ENCODE measurements around the gene TMEM121. TPM values are rescaled to one million over a fixed set of nuclear protein-coding genes. Genes with fewer than 3 reads are reported as not detected.

Gene TMEM121
- total RNA-seq, 2 donors from 2014 or later = 1.8 to 4.2 TPM

DNA sequence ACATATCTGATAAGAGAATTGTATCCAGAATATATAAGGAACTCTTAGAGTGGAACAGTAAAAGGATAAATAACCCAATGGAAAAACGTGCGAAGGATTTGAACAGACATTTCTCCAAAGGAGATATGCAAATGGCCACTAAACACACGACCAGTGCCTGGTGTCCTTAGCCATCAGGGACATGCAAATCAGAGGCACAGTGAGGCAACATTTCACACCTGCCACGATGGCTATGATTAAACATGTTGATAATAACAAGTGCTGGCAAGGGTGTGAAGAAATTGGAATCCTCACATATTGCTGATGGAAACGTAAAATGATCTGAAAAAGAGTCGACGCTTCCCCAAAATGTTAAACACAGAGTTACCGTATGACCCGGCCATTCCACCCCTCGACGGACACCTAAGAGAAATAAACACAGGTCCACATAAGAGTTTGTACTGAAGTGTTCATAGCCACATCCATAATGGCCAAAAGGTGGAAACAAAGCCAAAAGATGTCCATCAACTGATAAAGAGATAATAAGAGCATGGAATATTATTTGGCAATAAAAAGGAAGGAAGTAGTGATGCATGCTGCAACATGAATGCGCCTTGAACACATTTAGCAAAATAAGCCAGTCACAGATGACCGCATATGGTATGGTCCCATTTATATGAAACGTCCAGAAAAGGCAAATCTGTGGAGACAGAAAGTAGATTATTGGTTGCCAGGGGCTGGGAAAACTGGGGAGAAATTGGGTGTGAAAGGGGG lies 6.3 kb upstream of the TMEM121 start:
- Mint-ChIP-seq H3K9me3 (no peaks in the 10 kb centered on the region), H3K27me3 (peaks cover 23 to 28% of the 10 kb centered on the region in 2 donors), H3K27ac (no peak overlapping the region), H3K4me3 (no peak overlapping the region), H3K4me1 (ENCODE audit: low read depth in 2 of 2) (no peaks in the 10 kb centered on the region), H3K36me3 (no peaks in the 10 kb centered on the region)
- DNase-seq (ENCODE audit: low spot score) (no peak), ATAC-seq (no peak)

DNA sequence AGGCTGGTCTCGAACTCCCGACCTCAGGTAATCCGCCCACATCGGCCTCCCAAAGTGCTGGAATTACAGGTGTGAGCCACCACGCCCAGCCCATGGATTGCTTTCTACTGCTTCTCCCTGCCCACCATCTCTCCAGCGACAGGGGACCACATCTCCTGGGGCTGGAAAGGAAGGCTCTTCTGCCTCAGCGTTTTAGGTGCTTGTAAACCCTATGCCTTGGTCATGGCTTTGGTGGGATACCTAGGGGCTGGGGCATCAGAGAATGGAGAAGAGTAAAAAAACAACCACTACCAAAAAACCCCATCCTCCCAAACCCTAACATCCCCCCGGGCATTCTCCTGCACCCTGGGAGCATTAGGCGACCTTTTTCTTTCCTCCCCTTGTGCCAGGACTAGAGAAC lies 1.1 kb upstream of the TMEM121 start:
- ATAC-seq (no peak), DNase-seq (ENCODE audit: low spot score) (no peak)
- H3K27me3 Mint-ChIP-seq = peaks cover 3 to 13% of the 10 kb centered on the region in 2 donors
- peak overlapping the region; percentile 52 for H3K4me3 Mint-ChIP-seq
- no peaks in the 10 kb centered on the region for H3K36me3 Mint-ChIP-seq
- H3K27ac Mint-ChIP-seq = no peak overlapping the region
- peaks cover 9 to 12% of the 10 kb centered on the region in 2 donors for H3K4me1 Mint-ChIP-seq (ENCODE audit: low read depth in 2 of 2)
- H3K9me3 Mint-ChIP-seq = no peaks in the 10 kb centered on the region

DNA sequence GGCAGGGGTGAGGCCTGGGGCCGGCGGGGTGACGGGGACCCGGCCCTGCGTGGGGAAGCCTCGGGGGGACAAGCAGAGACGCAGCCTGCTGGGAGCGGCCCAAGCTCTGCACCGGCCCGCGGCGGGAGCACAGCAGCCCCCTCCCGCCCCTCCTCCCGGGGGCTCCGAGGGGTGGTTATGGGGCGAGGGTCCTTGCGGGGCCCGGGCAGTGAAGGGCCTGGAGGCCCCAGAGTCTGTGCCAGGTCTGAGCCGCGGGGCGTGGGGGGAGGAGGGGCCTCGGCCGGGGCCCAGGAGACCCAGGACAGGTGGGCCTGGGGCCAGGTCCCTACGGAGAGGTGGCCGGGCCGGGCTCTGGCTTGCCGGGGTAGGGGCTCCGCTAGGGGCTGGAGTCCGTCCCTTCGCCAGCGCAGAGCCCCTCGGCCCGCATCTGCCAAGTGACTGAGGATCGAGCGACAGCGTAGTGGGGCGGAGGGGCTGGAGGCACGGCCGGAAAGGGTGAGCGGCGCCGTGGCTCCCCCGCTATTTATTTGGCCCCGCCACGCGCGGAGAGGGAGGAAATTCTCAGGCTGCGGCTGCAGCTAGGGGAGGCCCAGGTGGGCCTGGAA lies 495 bp downstream of the TMEM121 start:
- Mint-ChIP-seq H3K9me3 (no peaks in the 10 kb centered on the region), H3K4me3 (peak overlapping the region; percentile 76), H3K27ac (no peak overlapping the region), H3K4me1 (ENCODE audit: low read depth in 2 of 2) (peaks cover 9 to 14% of the 10 kb centered on the region in 2 donors), H3K27me3 (peaks cover 0 to 11% of the 10 kb centered on the region in 2 donors), H3K36me3 (no peaks in the 10 kb centered on the region)
- DNase-seq (ENCODE audit: low spot score) (no peak), ATAC-seq (no peak)

DNA sequence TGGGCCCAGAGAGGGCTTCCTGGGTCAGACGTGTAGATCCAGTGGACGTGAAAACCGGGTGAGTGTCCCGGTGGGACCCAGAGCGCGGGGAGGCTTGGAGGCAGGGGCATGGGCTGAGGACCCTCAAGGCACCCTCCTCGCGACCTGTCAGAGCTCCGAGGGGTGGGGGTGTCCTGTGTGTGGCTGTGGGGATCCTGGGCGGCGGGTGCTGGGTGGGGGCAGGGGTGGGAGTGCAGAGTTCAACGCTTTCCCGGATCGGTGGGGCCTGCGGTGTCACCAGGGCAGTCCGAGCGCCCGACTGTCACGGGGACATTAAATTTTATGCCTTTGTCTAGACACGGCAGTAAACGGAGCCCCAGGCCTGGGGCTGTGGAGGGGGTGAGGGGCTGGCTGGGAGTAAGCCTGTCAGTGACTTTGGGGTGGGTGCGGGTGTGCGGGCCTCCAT lies 1.0 kb downstream of the TMEM121 start:
- DNase-seq (ENCODE audit: low spot score) (no peak), ATAC-seq (no peak)
- Mint-ChIP-seq H3K27ac (no peak overlapping the region), H3K36me3 (no peaks in the 10 kb centered on the region), H3K9me3 (no peaks in the 10 kb centered on the region), H3K4me3 (peak overlapping the region; percentile 76), H3K27me3 (peaks cover 0 to 7% of the 10 kb centered on the region in 2 donors), H3K4me1 (ENCODE audit: low read depth in 2 of 2) (peaks cover 9 to 14% of the 10 kb centered on the region in 2 donors)

DNA sequence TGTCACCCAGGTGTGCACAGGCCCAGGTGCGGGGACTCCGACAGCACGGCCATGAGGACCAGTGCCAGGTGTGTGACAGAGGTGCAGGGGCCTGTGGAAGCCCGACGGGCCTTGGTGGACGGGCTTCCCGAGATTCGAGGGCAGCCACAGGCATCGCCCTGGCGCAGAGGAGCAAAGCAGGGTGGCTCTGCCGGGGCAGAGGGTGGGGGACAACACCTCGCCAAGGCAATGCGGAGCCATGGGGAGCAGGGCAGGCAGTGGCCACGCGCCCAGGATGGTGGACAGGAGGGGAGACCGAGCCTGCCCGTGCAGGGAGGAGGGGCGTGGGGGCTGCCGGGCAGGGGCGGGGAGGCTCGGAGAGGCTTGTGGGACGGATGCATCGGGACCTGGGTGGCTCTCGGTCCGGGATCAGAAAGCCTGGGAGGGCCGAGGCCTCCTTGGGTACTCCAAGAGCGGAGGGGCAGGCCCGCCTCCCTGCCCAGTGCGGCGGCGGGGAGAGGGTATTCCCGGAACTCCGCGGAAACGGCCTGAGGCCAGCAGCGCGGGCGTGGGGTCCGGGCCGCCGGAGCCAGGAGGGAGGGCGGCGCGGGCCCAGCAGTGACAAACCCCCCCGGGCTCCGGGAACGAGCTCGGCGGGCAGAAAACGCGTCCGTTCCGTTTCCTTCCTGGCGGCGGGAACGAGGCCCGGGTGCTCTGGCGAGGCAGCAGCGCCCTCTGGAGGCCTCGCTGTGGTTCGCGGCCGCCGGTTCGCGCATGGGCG lies 1.6 kb downstream of the TMEM121 start:
- peaks cover 9 to 14% of the 10 kb centered on the region in 2 donors for H3K4me1 Mint-ChIP-seq (ENCODE audit: low read depth in 2 of 2)

DNA sequence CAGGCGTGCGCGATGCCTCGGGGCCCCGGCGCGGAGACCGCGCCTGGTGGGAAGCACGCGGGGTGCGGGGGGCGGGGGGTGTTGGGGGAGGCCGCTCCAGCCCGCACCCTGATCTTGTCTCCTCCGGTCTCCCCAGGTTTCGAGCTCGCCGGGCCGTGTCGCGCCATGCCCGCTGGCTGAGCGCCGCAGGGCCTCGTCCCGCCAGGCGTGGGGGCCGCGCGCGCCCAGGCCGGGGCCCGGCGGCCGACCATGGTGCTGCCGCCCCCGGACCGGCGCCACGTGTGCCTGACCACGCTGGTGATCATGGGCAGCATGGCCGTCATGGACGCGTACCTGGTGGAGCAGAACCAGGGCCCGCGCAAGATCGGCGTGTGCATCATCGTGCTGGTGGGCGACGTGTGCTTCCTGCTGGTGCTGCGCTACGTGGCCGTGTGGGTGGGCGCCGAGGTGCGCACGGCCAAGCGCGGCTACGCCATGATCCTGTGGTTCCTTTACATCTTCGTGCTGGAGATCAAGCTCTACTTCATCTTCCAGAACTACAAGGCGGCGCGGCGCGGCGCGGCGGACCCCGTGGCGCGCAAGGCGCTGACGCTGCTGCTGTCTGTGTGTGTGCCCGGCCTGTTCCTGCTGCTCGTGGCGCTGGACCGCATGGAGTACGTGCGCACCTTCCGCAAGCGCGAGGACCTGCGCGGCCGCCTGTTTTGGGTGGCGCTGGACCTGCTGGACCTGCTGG lies 2.4 kb downstream of the TMEM121 start:
- ATAC-seq (peak in 1 of 2 donors; percentile 37), DNase-seq (ENCODE audit: low spot score) (no peak)
- H3K27me3 Mint-ChIP-seq = peaks cover 0 to 7% of the 10 kb centered on the region in 2 donors
- H3K9me3 Mint-ChIP-seq = no peaks in the 10 kb centered on the region
- no peaks in the 10 kb centered on the region for H3K36me3 Mint-ChIP-seq
- H3K27ac Mint-ChIP-seq = no peak overlapping the region
- peaks cover 9 to 14% of the 10 kb centered on the region in 2 donors for H3K4me1 Mint-ChIP-seq (ENCODE audit: low read depth in 2 of 2)
- H3K4me3 Mint-ChIP-seq = peak overlapping the region; percentile 72

More for the DNA sequence above, 1.6 kb downstream of the TMEM121 start:
- ATAC-seq (peak; percentile 73 to 86), DNase-seq (ENCODE audit: low spot score) (peak; percentile 80)
- H3K27ac Mint-ChIP-seq = no peak overlapping the region
- H3K4me3 Mint-ChIP-seq = peak overlapping the region; percentile 76
- H3K27me3 Mint-ChIP-seq = peaks cover 0 to 7% of the 10 kb centered on the region in 2 donors
- no peaks in the 10 kb centered on the region for H3K36me3 Mint-ChIP-seq
- H3K9me3 Mint-ChIP-seq = no peaks in the 10 kb centered on the region

DNA sequence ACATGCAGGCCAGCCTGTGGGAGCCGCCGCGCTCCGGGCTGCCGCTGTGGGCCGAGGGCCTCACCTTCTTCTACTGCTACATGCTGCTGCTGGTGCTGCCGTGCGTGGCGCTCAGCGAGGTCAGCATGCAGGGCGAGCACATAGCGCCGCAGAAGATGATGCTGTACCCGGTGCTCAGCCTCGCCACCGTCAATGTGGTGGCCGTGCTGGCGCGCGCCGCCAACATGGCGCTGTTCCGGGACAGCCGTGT lies 2.9 kb downstream of the TMEM121 start:
- ATAC-seq (no peak), DNase-seq (ENCODE audit: low spot score) (no peak)
- peaks cover 9 to 14% of the 10 kb centered on the region in 2 donors for H3K4me1 Mint-ChIP-seq (ENCODE audit: low read depth in 2 of 2)
- H3K9me3 Mint-ChIP-seq = no peaks in the 10 kb centered on the region
- peak overlapping the region; percentile 72 for H3K4me3 Mint-ChIP-seq
- no peaks in the 10 kb centered on the region for H3K36me3 Mint-ChIP-seq
- no peak overlapping the region for H3K27ac Mint-ChIP-seq
- H3K27me3 Mint-ChIP-seq = peaks cover 0 to 7% of the 10 kb centered on the region in 2 donors

DNA sequence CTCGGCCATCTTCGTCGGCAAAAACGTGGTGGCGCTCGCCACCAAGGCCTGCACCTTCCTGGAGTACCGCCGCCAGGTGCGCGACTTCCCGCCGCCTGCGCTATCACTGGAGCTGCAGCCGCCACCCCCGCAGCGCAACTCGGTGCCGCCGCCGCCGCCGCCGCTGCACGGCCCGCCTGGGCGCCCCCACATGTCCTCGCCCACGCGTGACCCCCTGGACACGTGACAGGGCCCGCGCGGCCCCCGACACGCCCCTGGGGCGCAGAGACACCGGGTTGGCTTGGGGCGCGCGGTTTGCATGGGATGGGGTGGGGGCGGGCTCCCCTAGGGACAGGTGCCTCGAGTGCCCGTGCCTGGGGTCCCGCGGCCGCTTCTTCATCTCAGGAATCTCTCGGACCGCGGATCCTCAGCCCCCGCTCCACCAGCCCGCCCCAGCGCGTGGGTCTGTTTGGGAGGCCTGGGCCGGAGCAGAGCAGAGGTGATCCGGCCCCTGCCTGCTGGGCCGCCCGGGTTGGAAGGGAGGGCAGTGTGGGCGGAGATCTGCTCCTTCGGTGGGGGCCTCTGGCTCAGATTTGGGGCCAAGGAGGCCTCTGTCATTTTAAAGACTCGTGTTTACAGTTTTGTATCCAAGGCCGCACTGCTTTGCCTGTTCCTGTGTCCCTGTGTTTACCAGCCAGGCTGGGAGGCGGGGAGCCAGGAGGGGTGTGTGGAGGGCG lies 3.3 kb downstream of the TMEM121 start:
- no peaks in the 10 kb centered on the region for H3K36me3 Mint-ChIP-seq
- no peaks in the 10 kb centered on the region for H3K9me3 Mint-ChIP-seq
- ATAC-seq (no peak), DNase-seq (ENCODE audit: low spot score) (no peak)
- no peak overlapping the region for H3K27ac Mint-ChIP-seq
- H3K4me3 Mint-ChIP-seq = peak overlapping the region; percentile 72
- peaks cover 0 to 3% of the 10 kb centered on the region in 2 donors for H3K27me3 Mint-ChIP-seq
- peaks cover 9 to 14% of the 10 kb centered on the region in 2 donors for H3K4me1 Mint-ChIP-seq (ENCODE audit: low read depth in 2 of 2)

DNA sequence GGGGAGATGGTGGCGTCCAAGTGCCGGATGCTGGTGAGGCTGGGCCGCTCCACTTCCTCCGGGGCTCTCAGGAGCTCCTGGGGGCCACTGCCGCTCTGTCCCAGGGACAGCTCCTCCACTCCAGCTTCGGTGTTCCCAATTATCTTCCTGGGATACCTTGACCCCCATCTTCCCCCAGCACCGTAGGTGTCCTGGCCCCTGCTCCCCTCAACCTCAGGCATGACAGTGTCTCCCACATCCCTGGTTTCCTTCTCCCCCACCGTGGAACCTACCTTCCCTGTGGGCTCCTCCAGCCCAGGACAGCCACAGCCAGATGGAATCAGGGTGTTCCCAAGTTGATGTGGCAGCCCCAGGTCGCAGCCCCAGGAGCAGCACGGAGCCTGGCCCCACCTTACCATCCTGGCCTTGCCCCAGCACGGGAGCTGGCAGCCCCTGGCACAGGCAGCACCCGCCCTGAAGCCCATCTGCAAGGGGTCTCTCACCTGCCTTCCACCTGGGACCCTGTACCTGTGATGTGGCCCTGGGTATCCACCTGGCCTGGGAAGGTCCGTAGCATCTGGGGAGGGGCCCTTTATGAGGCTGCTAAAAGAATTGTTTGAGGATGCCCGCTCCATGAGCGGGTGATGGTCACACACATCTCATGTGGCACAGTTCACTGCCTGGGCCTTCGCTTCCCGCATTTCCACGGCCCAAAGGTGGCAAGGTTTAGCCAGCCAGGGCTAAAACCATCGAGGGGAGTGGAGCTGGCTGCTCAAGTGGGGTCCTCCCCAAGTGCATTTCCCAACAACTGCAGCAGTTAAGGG lies 4.1 kb downstream of the TMEM121 start:
- Mint-ChIP-seq H3K36me3 (no peaks in the 10 kb centered on the region), H3K4me3 (peak overlapping the region; percentile 54), H3K4me1 (ENCODE audit: low read depth in 2 of 2) (peaks cover 9 to 14% of the 10 kb centered on the region in 2 donors), H3K27ac (no peak overlapping the region), H3K27me3 (peaks cover 0 to 3% of the 10 kb centered on the region in 2 donors), H3K9me3 (no peaks in the 10 kb centered on the region)
- ATAC-seq (no peak), DNase-seq (ENCODE audit: low spot score) (no peak)

DNA sequence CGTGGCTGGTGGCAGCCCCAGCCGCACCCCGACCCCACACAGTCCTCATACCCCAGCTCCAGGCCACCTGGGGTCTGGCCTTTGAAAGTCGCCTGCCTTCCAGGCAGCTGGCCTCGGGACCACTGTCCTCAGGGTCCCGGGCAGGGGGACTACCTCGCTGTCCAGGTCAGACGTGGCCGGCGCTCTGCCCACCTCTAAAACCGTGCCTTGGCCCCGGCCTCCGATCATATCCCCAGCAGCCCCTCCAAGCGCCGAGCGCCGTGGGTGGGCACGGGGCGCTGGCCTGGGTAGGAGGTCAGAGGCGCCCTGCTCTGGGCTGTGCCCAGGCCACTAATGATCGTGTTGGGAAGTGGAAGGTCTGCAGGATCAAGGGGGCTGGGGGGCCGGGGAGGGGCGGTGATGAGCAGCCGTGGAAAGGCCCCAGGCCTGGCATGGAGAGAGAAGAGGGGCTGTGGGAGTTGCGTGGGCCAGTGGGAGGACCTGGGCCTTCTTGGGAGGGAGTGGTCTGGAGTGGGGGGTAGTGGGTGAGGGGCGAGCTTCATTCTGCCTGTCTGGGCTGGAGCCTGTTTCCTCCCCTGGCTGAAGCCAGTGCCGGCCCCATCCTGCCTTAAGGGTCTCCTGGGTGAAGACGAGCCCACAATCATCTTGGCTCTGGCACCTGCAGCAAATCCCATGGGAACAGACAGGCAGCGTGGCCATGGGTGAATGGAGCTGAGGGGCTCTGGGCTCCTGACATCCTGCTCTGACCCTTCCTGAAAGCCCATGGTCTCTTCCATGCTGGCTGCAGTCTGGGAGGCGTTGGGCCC lies 4.9 kb downstream of the TMEM121 start:
- Mint-ChIP-seq H3K27ac (no peak overlapping the region), H3K4me1 (ENCODE audit: low read depth in 2 of 2) (peaks cover 9 to 11% of the 10 kb centered on the region in 2 donors), H3K27me3 (peaks cover under 1 to 3% of the 10 kb centered on the region in 2 donors), H3K9me3 (no peaks in the 10 kb centered on the region), H3K4me3 (peak overlapping the region; percentile 54), H3K36me3 (no peaks in the 10 kb centered on the region)
- ATAC-seq (no peak), DNase-seq (ENCODE audit: low spot score) (no peak)

DNA sequence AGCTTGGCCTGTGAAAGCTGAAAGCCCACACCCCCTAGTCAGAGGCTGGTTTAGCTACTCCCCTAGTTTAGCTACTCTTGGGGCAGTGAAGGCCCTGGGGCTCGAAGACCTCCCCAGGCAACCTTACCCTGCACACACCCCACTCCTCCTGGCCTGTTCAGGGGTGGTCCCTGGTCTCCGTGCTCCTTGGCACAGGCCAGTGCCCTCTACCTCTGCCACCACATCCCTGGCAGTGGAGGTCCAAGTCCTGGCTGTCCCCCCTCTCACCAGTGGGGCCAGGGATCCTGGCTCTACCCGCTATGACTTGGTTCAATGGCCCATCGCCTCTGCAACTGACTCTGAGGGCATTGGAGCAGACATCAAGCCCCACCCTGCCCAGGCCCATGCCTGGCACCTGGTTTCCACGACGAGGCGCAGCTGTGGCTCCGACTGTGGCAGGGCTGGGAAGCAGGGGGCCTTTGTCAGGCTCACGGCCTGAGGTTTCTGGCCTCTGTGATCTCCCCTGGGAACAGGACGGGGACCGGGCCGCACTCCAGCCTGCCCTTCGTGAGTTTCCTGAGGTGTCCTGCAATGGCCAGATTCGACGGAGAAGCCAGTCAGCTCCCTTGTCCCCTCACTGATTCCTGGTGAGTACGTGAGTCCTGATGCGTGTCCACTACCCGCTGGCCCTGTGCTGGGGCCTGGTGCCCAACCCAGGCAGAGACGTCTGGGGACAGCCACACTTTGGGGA lies 5.7 kb downstream of the TMEM121 start:
- no peak for DNase-seq (ENCODE audit: low spot score)
- H3K4me1 Mint-ChIP-seq (ENCODE audit: low read depth in 2 of 2) = peaks cover 7 to 9% of the 10 kb centered on the region in 2 donors
- no peak for ATAC-seq
- no peaks in the 10 kb centered on the region for H3K36me3 Mint-ChIP-seq
- no peak overlapping the region for H3K4me3 Mint-ChIP-seq
- H3K27ac Mint-ChIP-seq = no peak overlapping the region
- no peaks in the 10 kb centered on the region for H3K9me3 Mint-ChIP-seq
- H3K27me3 Mint-ChIP-seq = peaks cover 5 to 6% of the 10 kb centered on the region in 2 donors

Data from natural killer cell treated with Interleukin-12 subunit alpha and Interleukin-12 subunit beta and Interleukin-15 and Interleukin-18, amount 100 ng/mL, for 72 hours (primary cell).